ENCODE data around the gene MGST2. TPM values are rescaled to one million over a fixed set of nuclear protein-coding genes. Genes with fewer than 3 reads are reported as not detected.

The MGST2 gene
- total RNA-seq, 1 experiment from 2014 or later: 81.8 TPM

- intact Hi-C loops (cut with micrococcal nuclease; ENCODE audit: unreplicated experiment): no loop called here
- DNase-seq: no peak
- Histone ChIP-seq H3K79me2 (ENCODE audit: low read depth) (0 out of 2 replicates have a peak, but pooled peaks cover 9% of the 10 kb centered on the region), H3K9me2 (ENCODE audit: insufficient read depth) (no peaks in the 10 kb centered on the region), H3F3A (ENCODE audit: insufficient read depth, low read depth) (no peaks in the 10 kb centered on the region), H3K27ac (no peak overlapping the region), H2AFZ (no peak overlapping the region), H3K27me3 (ENCODE audit: insufficient read depth, low read depth) (no peaks in the 10 kb centered on the region), H3K36me3 (ENCODE audit: low read depth) (peaks cover 5% of the 10 kb centered on the region; the same call in 1 of the 2 replicates), H3K9me3 (ENCODE audit: insufficient read depth, low read depth) (no peaks in the 10 kb centered on the region), H3K4me3 (no peak overlapping the region), H3K4me1 (replicated peaks; ENCODE audit: insufficient read depth) (no peaks in the 10 kb centered on the region), H4K20me1 (ENCODE audit: insufficient read depth) (no peaks in the 10 kb centered on the region), H3K4me2 (no peak overlapping the region)
- POLR2A ChIA-PET (ENCODE audit: unreplicated experiment): no interaction called here
- no peak for TF ChIP-seq CTCF (conservative IDR thresholded peaks at IDR 0.05)
- TF ChIP-seq EZH2 (IDR thresholded peaks at IDR 0.05; ENCODE audit: low read depth): no peak
- CTCF ChIA-PET: no interaction called here
- BruUV-seq (replicated peaks): no TSS peak
These were observed 21.4 kb downstream of the MGST2 start for GRCh38 chr4:139686988-139687387.

GRCh38 chr4:139689093-139689722 is 23.6 kb downstream of the MGST2 start:
- intact Hi-C loops (cut with micrococcal nuclease; ENCODE audit: unreplicated experiment): no loop called here
- Histone ChIP-seq H3K27ac (no peak overlapping the region), H3K9me2 (ENCODE audit: insufficient read depth) (no peaks in the 10 kb centered on the region), H3K4me2 (no peak overlapping the region), H3K79me2 (ENCODE audit: low read depth) (0 out of 2 replicates have a peak, but pooled peaks cover 4% of the 10 kb centered on the region), H3K9me3 (ENCODE audit: insufficient read depth, low read depth) (no peaks in the 10 kb centered on the region), H3K4me3 (no peak overlapping the region), H4K20me1 (ENCODE audit: insufficient read depth) (no peaks in the 10 kb centered on the region), H3K4me1 (replicated peaks; ENCODE audit: insufficient read depth) (no peaks in the 10 kb centered on the region), H2AFZ (no peak overlapping the region), H3K36me3 (ENCODE audit: low read depth) (peaks cover 6% of the 10 kb centered on the region; the same call in 1 of the 2 replicates), H3F3A (ENCODE audit: insufficient read depth, low read depth) (no peaks in the 10 kb centered on the region), H3K27me3 (ENCODE audit: insufficient read depth, low read depth) (no peaks in the 10 kb centered on the region)
- ChIA-PET POLR2A (ENCODE audit: unreplicated experiment) (no interaction called here), CTCF (no interaction called here)
- DNase-seq: no peak
- BruUV-seq (replicated peaks): no TSS peak
- TF ChIP-seq CTCF (conservative IDR thresholded peaks at IDR 0.05) (no peak), EZH2 (IDR thresholded peaks at IDR 0.05; ENCODE audit: low read depth) (no peak)

- Histone ChIP-seq H3K27me3 (ENCODE audit: insufficient read depth, low read depth) (no peaks in the 10 kb centered on the region), H3F3A (ENCODE audit: insufficient read depth, low read depth) (no peaks in the 10 kb centered on the region), H3K36me3 (ENCODE audit: low read depth) (peaks cover 11% of the 10 kb centered on the region; the same call in 1 of the 2 replicates), H3K4me2 (no peak overlapping the region), H4K20me1 (ENCODE audit: insufficient read depth) (no peaks in the 10 kb centered on the region), H3K27ac (no peak overlapping the region), H3K9me2 (ENCODE audit: insufficient read depth) (no peaks in the 10 kb centered on the region), H3K4me1 (replicated peaks; ENCODE audit: insufficient read depth) (no peaks in the 10 kb centered on the region), H3K4me3 (no peak overlapping the region), H3K9me3 (ENCODE audit: insufficient read depth, low read depth) (no peaks in the 10 kb centered on the region), H3K79me2 (ENCODE audit: low read depth) (0 out of 2 replicates have a peak, but pooled peaks cover 4% of the 10 kb centered on the region), H2AFZ (no peak overlapping the region)
- CTCF ChIA-PET: interaction anchor here (0.6 kb wide), 1 partner anchor 54 kb away, joined by 3 read pairs; no protein-coding TSS in a partner anchor
- no peak for TF ChIP-seq CTCF (conservative IDR thresholded peaks at IDR 0.05)
- no peak for TF ChIP-seq EZH2 (IDR thresholded peaks at IDR 0.05; ENCODE audit: low read depth)
- DNase-seq: no peak
- POLR2A ChIA-PET (ENCODE audit: unreplicated experiment): no interaction called here
- BruUV-seq (replicated peaks): no TSS peak
- intact Hi-C loops (cut with micrococcal nuclease; ENCODE audit: unreplicated experiment): no loop called here
These were observed 24.8 kb downstream of the MGST2 start for GRCh38 chr4:139690419-139690818.
